ENCODE measurements around the gene GNAO1.

DNA sequence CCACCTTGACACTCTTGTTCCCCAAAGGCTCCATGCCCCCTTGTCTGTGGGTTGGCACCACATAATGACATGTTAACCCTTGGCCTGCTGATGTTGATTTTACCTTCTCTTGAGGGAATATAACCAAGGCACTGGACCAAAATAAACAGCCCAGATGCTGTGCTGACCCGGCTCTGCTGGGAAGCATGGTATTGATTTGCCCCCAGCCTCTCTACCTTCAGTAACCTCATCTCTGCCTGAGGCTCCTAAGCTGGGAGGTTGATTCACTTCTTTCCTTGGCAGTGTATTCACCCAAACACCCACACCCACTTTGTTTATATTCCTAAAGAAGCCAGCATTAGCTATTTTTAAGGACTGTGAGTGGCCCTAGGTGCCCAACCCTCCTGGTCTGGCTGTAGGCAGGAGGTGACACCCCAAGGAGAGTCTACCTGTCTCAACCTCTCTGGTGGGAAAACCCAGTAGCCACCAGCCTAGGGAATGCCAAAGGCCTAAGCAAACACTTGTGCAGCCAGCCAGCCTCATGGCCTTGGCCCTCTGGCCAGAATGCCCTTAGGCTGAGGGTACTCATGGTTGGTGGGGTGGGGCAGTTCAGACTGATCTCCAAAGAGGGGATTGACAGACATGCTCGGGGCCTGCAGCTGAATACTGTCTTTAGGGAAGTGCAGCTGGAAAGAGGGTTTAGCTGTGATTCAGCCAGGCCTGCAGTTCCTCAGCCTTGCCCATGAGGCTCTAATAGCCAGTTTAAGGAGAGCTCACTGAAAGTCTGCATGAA, 42.7 kb downstream of the GNAO1 start:
- TF ChIP-seq, protein P1, sequence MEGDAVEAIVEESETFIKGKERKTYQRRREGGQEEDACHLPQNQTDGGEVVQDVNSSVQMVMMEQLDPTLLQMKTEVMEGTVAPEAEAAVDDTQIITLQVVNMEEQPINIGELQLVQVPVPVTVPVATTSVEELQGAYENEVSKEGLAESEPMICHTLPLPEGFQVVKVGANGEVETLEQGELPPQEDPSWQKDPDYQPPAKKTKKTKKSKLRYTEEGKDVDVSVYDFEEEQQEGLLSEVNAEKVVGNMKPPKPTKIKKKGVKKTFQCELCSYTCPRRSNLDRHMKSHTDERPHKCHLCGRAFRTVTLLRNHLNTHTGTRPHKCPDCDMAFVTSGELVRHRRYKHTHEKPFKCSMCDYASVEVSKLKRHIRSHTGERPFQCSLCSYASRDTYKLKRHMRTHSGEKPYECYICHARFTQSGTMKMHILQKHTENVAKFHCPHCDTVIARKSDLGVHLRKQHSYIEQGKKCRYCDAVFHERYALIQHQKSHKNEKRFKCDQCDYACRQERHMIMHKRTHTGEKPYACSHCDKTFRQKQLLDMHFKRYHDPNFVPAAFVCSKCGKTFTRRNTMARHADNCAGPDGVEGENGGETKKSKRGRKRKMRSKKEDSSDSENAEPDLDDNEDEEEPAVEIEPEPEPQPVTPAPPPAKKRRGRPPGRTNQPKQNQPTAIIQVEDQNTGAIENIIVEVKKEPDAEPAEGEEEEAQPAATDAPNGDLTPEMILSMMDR (IDR thresholded peaks at IDR 0.05): no peak
- no peak for TF ChIP-seq ZFX (IDR thresholded peaks at IDR 0.05; ENCODE audit: borderline replicate concordance)
